AML-193 (cell line): ENCODE results near the gene CCNQ.

Experiments used
- DNase-seq, 2 experiments: peaks; one replicate each; lab custom pipeline; 2025; lab: John Stamatoyannopoulos, UW

The CCNQ gene

DNA sequence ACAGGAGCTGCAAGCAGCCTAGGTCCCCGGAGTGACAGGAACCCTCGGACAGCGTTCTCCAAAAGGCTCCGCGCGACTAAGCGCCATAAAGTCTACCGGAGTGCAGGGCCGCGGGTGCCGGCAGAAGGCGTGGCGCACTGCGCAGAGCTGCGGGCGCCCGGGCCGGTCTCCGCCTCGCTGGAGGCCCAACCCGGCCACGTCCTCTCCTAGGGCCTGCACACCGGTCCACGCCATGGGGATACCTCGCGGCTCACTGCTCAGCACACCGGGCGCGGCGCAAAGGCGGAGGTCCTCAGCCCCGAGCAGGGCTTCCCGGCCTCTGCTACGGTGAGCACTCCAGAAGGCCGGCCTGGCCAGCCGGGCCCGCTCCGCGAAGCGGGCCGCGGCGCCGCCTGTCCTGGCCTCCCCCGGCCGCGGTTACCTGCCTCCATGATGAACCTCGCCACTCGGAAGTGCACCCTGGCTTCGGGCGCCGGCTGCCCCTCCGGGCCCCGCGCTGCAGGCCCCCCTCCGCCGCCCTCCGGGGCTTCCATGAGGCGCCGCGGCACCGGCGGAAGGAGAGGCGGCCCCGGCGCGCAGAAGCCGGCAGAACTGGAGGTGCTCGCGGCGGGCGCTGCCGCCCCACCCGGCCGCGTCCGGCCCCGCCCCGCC lies at the start of gene CCNQ:
TSS of gene CCNQ (minus strand) at position 599 of the 651 bp plus-strand sequence. CDS start at position 533, 66 bp downstream.
- peak in 1 of 2 experiments; percentile 2 for DNase-seq

DNA sequence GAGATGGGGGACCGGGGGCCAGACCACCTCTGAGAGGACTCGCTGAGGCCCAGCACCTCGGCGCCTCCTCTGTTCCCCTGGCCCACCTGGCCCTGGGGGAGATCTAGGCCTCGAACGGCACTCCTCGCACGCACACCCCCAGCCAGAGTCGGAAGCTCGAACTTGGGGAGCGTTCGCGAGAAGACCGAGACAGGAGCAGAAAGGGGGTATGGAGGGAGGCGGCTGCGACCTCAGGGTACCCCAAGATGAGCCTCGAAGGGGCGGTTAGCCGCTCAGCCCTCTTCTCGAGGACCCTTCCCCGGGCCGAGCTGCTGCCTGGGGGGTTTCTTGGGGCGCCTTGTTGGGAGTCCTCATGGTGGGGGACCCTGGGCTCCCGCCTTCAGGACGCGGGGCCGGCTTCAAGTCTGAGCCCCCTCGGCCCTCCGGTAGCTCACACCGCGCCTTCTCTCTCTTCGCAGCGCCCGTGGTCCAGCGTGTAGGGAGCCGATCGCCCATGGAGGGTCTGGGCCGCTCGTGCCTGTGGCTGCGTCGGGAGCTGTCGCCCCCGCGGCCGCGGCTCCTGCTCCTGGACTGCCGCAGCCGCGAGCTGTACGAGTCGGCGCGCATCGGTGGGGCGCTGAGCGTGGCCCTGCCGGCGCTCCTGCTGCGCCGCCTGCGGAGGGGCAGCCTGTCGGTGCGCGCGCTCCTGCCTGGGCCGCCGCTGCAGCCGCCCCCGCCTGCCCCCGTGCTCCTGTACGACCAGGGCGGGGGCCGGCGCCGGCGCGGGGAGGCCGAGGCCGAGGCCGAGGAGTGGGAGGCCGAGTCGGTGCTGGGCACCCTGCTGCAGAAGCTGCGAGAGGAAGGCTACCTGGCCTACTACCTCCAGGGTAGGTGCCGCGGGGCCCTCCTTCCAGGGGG lies 48.8 kb upstream of the CCNQ start:
- no peak for DNase-seq

DNA sequence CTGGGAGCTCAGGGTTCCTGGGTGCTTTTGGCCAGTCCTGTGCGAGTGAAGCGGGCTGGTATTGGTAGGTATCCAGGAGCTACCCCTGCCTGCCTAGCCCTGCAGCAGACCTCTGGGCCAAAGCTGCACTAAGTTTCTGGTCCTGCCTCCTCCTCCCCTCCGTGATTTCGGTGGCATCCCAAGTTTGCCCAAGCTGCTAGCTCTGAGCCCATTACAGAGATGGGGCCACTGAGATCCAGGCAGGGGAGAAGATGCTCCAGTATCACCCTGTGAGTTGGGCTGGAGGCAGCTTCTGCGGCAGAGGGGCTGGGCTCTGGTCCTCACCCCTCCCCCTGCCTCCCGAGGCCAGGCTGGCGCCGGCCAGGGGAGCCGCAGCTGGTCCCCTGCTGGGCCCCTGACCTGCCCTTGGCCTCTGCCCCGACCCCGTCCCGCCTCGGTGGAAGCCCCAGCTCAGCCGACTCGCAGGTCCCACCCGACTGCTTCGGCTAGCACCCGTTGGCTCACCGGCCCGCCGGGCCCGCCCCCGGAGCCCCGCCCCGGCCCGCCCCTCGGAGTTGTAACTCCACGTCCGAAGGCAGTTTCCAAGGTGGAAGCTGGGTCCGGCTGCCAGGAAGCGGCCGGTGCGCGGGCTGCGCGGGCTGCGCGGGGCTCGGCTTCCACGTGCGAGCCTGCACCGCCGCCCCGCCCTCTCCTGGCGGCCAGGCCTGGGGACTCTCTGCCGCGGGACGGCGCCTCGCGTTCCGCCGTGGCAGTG lies 47.9 kb upstream of the CCNQ start, which contains the start of gene DUSP9:
TSS of gene DUSP9 (plus strand) at position 584 of the 754 bp plus-strand sequence. CDS start 751 bp downstream, outside the sequence.
- no peak for DNase-seq

DNA sequence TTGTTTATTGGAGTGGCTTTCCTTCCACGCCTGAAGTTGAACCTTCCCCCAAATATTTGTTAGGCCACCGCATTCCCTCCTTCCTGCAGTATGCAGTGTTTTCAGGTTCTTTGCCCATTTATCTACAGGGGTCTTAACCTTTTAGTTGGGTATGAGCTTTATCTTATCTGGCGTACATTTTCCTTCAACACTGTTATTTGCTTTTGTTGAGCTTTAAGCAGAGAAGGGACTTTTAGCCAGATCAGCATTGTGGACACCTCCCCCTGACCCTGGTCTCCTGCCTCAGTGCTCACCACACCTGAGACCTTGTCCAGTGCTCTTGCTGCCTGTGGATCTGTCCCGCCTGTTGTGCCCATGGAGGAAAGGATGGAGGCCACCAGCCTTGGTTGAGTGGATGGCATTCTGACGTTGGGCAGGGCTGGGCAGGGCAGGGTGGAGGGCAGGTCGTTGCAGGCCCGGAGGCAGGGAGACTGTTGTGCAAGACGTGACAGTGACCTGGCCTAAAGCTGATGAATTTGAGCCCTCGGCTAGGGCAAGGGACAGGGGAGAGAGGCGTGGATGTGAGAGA lies 47.1 kb upstream of the CCNQ start:
- no peak for DNase-seq

DNA sequence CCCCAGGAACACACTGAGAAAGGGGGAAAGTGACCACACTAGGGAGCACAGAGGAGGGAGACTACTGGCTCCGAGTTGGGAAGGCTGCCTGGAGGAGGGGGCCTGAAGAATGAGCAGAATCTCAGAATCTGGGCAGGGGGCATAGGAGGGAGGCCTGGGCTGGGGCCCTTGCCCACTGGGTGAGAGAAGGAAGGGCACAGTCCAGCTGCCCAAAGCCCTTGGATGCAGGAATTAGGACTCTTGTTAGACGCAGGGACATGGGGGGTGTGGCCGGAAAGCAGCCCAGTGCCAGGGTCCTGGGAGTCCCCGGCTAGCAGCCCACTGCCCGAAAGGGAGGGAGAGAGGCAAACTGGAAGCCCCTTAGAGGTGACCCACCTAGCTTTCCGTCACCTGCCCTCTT lies 46.2 kb upstream of the CCNQ start:
- no peak for DNase-seq

DNA sequence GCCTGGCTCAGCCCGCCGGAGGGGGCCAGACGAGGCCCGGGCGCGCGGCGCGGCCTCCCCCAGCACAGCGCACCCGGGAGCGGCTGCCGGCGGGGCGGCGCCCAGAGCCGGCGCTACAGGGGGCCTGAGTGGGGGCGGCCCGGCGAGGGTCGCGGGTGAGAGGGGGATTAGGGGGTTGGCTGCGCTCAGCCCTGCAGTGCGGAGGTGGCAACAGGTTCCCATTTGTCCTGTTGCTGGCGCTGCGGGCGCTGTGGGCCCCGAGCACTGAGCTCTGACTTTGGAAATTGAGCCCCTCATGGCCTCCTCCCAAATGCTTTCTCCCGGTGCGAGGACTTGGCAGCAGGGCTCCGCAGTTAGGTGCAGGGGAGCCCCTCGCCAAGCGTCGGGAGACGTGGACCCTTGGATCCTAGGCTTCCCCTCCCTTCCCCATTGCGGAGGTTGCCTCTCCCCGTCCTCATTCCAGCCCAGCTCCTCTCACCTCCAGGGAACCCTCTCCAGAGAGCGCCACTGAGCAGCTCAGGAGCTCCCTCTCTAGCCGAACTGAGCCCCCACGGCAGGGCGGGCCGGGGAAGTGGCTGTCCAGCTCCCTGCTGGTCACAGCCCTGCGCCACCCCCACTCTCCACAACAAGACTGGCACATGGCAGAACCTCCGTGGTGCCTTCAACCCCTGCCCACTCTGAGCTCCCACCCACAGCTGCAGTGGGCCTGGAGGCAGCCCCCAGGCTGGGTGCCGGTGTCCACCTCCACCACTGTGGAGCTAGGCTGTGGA lies 45.6 kb upstream of the CCNQ start:
- DNase-seq: no peak

DNA sequence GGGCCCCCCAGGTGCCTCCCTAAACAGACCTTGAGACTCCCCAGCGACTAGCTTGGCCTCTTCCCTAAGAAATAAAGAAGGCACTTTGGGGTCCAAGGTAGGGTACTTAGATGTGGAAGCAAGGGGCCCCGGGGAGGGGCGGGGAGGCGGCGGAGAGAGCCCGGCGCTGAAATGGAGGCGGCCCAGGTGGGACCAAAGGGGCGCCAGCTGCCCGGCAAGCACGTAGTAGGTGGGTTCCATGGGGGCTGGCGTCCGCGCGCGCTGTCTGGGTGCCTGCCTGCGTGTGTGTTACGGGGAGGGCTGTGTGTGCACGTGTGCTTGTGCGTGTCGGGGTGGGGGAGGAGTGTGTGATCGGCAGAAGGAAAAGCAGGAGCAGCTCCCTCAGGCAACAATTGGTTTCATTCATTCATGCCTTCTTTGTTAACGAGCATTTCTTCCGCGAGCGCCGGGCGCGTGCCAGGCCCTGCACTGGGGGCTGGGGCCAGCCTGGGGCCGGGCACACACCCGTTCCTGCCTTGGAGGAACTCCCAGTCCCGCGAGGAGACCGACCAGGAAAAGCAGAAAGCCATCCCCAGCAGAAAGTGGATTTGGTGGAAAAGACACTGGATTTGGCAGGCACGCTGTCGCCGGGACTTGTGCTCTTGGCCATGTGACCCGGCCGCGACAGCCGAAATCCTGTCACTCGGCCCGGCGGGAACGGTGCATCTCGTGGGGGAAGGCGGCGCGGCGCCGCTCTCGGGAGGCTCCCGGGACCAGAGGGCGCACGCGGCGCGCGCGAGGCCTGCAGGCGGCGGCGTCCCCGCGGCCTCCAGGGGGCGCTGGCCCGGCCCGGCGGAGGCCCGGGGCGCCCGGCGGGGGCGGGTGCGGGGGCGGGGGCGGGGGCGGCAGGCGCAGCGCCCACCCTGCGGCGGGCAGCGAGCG lies 44.8 kb upstream of the CCNQ start:
- DNase-seq: no peak

DNA sequence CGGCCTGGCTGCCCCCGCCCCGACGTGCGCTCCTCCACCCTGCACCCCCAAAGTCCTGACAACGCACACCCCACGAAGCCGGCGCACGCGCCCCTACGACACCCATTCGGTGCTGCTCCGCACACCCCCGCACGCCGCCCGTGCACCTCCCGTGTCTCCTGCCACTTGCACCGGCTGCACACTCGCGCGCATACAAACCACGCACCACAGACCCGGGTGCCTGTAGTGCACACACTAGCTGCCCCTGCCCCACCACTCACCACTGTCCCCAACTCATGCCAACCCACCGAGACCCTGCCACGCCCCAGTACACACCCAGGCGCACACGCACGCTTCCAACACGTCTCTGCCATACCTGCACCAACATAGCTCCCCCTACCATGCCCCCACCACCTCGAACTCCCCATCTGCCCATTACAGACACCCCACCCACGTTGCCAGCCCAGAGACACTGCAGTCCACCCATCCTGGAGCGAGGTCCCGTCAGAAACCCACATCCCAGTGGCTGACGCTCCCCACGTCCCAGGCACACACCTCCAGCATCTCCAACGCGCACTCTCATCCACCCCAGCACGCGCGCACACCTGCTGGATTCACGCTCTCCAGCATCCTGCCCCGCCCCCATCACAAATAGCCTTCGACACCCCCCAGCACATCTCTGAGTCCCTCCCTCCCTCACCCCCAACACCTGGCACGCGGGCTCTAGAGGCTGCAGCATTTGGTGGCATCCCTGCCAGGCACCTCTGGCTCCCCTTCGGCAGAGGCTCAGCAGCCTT lies 43.9 kb upstream of the CCNQ start:
- no peak for DNase-seq

DNA sequence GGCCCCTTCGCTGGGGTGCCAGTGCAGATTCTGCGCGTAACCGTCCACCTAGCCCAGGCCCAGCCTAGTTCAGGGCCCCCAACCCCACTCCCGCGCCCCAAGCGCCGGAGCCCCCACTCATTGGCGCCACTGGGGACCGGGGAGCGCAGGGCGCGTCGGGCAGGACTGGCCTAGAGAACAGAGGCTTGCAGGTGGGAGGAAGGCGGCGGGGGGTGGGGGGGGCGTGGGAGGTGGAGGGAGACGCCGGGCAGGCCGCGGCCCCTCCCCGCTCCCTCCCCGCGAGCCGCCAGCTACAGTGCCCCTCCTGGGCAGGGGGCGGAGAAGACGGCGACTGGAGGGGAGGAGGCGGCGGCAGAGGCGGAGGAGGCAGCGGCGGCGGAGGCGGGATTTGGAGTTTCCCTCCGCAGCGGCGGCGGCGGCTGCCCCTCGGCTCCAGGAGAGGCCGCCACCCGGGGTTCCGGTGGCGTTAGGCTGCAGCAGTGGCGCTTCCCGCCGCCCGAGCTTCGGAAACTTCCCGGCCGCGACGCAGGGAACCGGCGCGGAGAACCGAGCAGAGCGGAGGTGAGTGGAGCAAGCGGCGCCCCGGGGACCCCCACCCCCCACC lies 43.2 kb upstream of the CCNQ start:
- DNase-seq: no peak

DNA sequence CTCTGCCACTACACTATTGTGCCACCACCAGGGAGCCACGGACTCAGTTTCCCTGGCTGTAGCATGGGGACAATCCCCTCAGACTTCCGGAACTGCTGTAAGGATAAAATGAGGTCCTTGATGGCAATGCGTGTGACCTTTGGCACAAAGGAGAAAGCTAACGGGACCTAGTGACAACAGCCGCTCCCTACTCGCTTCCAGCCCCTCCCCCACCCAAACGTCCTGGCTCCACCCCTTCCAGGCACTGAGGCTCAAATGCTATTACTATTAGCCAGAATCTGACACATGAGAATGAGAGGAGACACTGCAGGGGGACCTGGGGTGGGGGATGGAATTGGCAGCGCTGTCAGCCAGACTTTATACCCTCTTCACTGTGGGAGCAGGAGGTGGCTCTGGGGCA lies 42.7 kb upstream of the CCNQ start:
- DNase-seq: no peak

DNA sequence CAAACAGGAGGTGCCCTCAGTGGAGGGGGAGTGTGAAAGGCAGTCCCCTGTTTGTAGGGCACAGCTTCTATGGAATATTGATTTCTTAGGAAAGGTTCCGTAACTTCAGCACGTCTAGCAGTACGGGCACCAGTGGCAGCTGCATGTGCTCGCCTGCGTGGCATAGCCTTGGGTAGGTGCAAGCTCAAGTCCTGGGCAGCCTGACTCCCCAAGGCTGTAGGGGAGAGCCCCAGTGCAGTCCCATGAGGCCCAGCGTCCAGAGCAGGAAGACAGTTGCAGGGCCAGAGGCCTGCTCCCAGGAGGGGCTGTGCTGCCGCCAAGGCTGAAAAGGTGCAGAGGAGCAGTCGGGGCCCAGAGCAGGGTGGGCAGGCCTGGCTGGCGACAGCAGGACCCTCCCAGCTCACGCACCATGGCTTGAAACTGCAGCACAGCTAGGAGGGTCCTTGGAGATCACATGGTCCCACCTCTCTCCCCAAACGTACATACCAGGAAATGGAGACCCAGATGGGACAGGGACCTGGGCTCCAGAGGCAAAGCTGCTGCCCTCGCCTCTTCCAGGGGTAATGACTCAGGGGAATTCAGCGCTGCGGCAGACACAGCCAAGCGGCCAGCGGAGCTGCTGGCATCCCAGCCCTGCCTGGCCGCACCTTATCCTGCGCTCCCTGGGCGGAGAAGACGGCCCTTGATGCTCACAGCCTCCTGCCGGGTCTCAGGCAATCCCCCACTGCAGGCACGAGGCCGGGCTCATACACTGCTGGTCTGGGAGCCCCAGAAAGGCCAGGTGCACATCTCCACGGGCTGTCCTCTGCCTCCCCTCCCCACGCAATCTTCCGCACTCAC lies 42.0 kb upstream of the CCNQ start:
- no peak for DNase-seq

DNA sequence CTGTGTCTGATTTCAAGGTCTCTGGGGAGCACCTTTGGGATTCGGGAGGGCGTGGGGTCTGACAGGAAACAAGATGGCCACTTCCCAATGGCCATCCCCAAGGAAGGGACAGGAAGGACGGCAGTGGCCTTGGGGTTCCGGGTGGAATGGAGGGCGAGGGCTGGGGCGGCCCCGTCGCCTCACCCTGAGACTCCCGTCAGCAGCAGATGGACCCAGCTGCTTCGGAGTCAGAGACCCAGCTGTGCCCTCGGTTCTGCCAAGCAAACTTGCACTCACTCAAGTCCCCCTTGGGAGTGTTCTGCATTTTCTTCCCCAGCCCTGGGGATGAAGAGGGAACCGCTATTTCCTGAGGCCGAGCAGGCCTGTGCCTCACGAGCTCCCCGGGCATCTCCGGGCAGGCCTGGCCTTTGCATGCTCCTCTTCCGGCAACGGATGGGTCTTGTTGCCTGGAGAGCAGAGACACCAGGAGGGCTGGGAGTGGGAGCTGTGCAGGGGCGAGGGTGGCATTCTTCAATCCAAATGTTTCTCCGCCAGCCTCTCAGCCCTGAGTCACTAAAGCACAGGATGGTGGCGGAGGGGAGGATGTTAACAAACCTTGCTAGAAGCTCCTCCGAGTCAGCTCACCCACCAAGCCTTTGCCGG lies 41.2 kb upstream of the CCNQ start:
- no peak for DNase-seq

DNA sequence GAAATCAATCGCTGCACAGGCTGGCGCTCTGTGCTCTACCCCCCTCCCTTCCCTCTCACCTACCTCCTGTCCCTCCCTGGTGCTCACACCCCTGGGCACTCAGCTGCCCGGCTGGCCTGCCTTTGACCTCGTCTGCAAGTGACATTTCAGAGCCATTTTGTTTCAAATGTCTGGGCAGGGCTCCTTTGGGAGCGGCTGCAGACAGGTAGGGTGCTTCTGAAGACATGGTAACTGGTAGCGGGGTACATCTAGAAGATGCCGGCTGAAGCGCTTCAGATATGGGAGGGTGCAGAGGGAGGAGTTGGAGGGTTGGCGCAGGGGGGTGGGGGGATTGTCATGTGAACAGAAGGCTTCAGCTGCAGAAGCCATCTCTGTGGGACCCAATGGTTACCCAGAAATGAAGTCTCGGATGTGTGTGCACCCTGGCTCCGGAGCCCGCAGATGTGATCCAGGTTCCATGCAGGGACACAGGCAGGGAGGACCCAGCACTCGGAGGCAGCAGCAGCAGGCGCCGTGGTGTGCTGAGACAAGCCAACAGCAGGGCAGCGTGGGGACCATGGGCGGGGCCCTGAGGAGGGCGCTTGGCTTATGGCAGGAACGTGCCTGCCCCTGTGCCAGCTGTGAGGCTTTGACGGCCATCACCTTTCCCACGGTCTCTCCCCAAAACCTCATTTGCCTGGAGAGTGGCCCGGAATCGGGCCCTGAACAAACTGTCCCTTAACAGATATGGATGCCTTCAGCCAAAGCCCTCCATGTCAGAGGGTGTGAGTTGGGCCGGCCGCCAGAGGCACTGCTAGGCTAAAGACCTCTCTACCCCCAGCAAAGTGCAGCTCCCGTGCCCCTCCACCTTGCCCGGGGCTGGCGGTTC lies 40.5 kb upstream of the CCNQ start:
- DNase-seq: no peak

DNA sequence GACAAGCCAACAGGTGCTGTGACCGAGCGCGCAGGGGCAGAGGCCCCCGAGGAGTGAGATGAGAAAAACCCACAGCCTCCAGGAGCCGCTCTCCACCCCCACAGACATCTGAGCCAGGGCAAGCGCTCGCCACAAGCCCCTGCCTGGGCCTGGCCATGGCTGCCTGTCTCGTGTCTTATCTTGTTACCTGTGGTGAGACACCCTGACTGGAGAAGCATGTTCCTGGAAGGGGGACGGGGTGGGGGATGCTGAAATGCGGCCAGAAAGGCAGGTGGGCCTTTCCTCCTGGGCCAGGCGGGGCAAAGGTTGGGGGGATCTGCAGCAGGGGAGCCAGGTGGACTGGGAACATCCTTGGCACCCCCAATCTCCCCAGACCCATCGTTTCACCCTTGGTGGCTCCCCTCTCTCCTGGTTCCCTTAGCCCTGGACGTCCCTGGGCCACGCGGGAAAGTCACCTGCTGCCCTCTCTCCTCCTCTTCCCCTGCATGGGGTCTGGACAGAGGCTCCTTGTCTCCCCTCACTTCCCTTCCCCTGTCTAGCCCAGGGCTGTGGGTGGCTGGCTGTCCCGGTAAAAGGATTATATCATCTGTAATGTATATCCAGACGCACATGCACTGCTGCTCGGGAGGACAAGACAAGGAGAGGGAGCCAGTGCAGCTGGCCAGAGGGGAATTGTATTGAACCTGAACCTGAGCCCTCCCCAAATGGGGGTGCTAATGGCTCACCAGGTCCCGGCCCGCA lies 39.7 kb upstream of the CCNQ start:
- no peak for DNase-seq

DNA sequence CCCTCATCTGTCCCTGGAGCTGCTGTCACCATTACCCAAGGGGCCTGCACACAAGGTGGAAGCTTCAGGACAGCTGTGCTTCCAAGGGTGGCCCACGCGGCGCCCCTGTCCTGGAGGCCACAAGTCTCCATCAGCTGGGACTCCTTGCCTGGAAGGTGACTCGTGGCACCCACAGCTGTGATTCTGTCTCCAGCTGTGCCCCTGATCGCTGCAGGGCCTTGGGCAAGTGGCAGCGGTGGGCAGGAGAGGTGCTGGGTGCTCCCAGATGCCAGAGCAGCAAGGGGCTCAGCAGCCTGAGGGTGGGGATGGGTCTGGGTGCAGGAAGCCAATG lies 39.1 kb upstream of the CCNQ start:
- DNase-seq: no peak
